Measurements from ENCODE around the gene WDHD1.
"Not testable (repeated sequence)": the region's sequence is repeated elsewhere in the genome, so short reads cannot be mapped to it uniquely, and the experiment has no call there.

Gene WDHD1, protein sequence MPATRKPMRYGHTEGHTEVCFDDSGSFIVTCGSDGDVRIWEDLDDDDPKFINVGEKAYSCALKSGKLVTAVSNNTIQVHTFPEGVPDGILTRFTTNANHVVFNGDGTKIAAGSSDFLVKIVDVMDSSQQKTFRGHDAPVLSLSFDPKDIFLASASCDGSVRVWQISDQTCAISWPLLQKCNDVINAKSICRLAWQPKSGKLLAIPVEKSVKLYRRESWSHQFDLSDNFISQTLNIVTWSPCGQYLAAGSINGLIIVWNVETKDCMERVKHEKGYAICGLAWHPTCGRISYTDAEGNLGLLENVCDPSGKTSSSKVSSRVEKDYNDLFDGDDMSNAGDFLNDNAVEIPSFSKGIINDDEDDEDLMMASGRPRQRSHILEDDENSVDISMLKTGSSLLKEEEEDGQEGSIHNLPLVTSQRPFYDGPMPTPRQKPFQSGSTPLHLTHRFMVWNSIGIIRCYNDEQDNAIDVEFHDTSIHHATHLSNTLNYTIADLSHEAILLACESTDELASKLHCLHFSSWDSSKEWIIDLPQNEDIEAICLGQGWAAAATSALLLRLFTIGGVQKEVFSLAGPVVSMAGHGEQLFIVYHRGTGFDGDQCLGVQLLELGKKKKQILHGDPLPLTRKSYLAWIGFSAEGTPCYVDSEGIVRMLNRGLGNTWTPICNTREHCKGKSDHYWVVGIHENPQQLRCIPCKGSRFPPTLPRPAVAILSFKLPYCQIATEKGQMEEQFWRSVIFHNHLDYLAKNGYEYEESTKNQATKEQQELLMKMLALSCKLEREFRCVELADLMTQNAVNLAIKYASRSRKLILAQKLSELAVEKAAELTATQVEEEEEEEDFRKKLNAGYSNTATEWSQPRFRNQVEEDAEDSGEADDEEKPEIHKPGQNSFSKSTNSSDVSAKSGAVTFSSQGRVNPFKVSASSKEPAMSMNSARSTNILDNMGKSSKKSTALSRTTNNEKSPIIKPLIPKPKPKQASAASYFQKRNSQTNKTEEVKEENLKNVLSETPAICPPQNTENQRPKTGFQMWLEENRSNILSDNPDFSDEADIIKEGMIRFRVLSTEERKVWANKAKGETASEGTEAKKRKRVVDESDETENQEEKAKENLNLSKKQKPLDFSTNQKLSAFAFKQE

DNA sequence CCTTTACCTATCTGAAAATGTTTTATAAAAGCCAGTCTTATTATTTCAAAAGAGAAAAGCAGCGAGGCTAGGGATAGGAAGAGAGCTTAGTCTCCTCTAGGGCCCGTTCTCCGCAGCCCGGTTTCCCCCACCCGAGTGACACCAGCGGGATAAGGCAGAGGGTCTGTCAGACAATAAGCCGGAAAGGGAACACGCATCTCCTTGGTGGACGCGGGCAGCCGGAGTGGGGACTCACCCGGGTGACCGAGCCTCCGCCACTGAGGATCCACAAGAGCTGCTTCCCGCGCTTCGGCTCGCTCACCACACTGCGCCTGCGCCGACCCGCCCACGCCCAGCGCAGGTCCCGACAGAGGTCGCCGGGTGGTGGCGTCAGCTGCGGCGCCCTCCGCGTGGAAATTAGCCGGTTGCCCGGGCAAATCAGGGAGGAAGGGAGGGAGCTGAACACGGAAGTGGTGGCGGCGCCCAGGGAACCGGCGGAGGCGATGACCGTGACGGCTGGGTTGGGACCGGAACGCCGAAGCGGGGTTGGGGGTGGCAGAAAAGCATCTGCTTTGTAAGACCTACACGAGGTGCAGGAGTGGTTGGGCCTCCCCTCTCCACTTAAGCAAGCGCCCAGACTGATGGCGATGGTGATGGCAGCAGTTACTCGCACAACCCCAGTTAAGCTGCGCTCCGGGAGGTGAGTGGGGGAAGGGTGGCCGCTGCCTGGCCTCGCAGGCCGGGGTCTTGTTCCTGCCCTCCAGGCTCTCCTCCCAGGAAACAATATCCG lies at the start of gene WDHD1, which contains the start of gene SOCS4:
Gene WDHD1, minus strand, starts transcription at position 307 of the 769 bp plus-strand sequence. CDS start 312 bp downstream, outside the sequence.
Gene SOCS4, plus strand, starts transcription at position 444 of the 769 bp plus-strand sequence. CDS start 15,806 bp downstream, outside the sequence.
- DNase-seq (ENCODE audit: low spot score): peak; percentile 90

DNA sequence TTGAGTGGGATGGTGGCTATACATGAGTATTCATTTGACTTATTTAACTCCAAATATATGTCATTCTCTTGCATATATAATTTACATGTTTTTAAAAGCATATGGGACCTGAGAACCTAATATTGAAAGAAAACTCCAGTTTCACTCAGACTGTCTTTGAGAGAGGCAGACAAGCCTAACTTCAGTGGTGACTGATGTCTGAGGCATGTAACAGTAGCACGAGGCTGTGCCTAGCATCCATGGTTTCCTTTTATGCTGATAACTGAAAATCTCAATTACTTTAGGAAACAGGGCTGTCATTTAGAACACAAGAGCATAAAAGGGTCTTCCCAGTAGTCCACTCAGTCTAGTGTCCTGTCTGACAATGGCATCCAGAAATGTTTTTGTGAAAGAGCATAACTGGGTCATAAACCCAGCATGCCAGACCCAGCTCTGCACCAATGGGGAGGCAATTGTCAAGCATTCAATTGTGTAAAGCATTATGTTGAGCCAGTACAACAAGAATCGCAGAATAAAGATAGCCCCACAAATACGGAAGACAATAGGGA lies 48.8 kb upstream of the WDHD1 start:
- no peak for DNase-seq (ENCODE audit: low spot score)

DNA sequence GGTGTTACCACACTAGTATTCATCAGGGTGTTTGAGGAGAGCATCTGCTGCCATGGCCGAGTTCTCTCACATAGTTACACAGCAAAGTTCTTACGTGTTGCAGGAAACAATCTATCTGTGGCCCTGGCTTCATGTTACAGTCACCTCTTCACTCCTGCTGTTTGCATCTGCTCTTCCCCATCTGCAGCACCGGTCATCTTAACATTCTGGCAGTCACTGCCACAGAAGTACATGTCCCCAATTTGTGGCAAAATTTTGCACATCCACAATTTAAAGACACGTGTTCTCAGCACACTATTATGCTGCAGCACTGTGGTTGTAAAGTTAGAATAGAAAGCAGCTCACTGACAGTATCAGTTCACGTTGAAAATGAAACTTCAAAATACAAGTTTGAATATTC lies 47.8 kb upstream of the WDHD1 start:
- DNase-seq (ENCODE audit: low spot score): no peak

DNA sequence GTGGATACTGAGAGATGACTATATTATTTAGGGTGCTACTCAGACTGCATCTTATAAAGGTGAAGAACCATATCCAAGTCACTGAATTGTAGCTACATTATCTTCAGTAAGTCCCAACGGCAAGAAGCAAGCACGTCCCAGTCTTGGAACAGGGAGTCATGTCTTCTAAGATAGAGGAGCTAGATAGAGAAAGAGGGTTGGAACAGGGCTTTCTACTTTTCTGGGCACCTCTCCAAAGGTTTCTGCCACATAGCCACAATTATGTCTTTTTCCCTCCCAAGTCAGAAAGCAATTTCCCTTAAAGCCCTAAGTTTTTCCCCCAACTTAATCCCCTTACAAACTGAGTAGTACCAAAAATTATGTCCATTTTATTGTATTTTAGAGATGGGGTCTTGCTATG lies 47.0 kb upstream of the WDHD1 start:
- no peak for DNase-seq (ENCODE audit: low spot score)

DNA sequence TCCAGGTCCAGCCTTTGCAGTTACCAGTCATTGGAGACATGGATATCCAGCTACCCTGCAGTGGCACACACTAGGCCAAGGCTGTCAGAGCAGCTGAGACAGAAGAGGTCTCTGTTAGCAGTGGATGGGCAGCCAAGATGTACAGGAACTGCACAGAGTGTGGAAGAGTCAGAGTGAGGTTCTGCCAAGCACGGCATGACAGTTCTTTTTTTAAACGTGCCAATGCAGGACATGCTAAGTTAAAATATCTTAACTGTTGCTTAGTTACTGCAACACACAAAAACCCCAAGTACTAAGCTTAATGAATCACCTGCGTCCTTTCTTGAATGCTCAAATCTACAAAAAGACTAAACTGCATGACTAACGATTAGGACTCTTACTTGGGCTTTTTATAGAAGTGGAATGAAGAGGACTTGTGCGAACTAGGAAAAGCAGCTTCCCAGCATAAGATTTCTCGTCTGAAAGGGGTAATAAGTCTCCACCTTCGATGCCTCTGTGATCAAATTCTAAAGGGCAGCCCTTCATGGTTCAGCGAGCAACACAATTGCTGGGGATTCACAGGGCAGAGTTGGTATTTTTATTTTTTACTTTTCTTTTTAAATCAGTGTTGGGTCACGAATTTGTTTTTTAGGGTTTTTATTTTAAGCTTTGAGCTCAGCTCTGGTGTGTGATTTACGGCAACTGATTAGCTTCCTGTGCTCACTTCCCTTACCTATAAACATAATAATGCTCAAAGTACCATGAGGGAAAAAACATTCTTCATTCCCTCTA lies 45.2 kb upstream of the WDHD1 start:
- no peak for DNase-seq (ENCODE audit: low spot score)

DNA sequence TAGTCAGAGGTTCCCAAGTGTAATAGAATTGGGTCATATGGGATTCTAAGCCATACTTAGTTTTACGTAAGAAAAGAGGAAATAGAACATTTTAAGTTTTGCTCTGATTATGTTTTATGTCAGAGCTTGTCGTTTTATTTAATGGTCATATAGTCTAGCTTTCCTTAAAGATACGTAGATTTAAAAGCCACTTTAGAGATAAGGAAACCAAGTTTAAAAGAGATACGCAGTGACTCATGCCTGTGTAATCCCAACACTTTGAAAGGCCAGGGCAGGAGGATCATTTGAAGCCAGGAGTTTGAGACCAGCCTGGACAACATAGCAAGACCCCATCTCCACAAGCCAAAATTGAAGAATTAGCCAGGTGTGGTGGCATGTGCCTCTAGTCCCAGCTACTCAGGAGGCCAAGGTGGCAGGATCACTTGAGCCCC lies 44.1 kb upstream of the WDHD1 start:
- DNase-seq (ENCODE audit: low spot score): no peak

DNA sequence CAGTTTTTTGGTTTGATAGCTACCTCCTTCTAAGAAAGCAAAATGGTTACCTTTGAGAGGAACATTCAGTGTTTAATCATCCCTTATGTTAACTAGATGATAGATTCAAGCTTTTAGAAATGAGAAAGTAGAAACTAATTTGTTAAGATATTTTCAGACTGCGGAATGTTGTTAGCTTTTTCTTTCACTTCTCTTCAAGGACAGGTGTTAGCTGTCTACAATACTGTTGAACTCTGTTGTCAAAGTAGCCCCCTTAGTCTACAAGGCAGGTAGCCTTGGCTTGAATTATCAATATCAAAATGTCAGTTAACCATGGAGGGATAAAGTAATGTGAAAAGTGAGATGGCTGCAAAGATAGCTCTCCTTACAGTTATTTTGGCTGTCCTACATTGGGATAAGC lies 39.3 kb upstream of the WDHD1 start:
- DNase-seq (ENCODE audit: low spot score): no peak

DNA sequence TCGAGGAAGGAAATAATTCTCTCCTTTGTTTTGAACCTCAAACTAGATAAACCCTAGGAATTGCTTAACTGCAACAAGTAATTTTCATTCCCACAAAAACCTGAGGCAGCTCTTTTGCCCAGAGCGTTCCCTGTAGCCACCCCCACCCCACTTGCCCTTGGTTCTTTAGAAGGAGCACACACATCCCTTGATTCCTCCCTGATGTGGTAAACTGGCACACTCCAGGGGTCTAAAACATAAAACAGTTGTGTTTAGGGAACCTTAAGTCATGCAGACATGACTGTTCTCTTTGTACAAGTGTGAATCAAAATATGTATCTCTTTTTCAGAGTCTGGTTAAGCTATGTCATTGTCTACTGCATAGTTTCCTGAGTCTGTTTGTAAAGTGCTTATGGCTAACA lies 38.5 kb upstream of the WDHD1 start:
- DNase-seq (ENCODE audit: low spot score): no peak

DNA sequence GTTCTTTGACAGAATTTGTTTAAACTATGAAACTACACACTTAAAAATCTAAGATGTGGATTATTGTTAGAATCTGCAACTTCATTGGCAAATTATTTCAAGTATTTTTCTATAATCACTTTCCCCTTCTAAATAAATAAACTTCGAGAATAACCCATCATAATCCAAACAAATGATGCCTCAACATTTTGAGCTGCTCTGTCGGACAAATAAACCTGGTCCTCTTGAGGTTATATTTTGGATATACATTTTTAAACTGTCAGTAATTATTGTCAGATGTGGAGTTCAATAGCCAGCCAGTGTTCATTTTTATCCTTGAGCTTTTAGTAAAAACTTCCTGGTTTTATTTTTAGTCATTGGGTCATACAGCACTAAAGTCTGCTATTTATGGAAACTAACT lies 38.0 kb upstream of the WDHD1 start:
- DNase-seq (ENCODE audit: low spot score): not testable (repeated sequence)

DNA sequence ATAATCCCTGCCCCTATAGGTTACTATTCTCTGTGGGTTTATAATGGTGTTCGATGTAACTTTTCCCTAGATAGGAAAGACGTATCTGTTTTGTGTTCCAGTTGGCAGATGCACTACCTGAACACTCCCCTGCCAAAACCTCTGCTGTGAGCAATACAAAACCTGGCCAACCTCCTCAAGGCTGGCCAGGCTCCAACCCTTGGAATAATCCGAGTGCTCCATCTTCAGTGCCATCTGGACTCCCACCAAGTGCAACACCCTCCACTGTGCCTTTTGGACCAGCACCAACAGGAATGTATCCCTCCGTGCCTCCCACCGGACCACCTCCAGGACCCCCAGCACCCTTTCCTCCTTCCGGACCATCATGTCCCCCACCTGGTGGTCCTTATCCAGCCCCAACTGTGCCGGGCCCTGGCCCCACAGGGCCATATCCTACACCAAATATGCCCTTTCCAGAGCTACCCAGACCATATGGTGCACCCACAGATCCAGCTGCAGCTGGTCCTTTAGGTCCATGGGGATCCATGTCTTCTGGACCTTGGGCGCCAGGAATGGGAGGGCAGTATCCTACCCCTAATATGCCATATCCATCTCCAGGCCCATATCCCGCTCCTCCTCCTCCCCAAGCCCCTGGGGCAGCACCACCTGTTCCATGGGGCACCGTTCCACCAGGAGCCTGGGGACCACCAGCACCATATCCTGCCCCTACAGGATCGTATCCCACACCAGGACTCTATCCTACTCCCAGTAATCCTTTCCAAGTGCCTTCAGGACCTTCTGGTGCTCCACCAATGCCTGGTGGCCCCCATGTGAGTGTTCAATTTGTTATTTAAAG lies 35.8 kb upstream of the WDHD1 start:
- no peak for DNase-seq (ENCODE audit: low spot score)

DNA sequence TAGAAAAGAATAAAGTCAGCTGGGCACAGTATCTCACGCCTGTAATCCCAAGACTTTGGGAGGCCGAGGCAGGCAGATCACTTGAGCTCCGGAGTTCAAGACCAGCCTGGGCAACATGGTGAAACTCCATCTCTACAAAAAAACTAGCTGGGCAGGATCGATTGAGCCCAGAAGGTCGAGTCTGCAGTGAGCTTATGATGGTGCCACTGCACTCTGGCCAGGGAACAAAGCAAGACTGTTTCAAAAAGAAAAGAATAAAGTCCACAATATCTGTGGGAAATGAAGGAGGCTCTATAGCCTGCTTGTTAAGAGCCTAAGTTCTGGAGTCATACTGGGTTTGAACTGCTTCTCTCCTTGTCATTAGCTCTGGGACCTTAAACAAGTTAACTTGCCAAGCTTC lies 32.4 kb upstream of the WDHD1 start:
- DNase-seq (ENCODE audit: low spot score): no peak

DNA sequence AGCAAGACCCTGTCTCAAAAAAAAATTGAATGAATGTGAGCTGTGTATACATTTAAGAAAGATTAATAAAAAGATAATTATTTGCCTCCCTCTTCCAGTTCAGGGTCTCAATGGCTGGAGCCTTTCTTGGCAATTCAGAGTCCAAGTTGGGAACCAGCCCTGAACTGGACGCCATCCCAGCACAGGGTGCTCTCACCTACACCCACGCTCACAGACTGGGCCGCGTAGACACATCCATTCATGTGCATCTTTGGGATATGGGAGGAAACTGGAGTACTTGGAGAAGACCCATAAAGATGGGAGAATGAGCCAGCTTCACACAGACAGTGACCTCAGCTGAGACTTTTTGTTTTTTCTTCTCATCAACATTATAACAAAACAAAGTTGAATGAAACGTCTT lies 31.0 kb upstream of the WDHD1 start:
- DNase-seq (ENCODE audit: low spot score): no peak

DNA sequence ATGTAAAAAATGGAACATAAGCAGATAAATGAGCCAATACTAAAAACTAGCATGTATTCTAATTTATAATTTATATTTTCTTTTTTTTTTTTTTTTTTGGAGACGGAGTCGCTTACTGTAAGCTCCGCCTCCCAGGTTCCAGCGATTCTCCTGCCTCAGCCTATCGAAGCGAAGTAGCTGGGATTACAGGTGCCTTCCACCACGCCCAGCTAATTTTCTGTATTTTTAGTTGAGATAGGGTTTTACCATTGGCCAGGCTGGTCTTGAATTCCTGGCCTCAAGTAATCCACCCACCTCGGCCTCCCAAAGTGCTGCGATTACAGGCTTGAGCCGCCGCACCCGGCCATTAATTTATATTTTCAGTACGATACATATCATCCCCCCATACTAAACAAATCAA lies 27.2 kb upstream of the WDHD1 start:
- no peak for DNase-seq (ENCODE audit: low spot score)

DNA sequence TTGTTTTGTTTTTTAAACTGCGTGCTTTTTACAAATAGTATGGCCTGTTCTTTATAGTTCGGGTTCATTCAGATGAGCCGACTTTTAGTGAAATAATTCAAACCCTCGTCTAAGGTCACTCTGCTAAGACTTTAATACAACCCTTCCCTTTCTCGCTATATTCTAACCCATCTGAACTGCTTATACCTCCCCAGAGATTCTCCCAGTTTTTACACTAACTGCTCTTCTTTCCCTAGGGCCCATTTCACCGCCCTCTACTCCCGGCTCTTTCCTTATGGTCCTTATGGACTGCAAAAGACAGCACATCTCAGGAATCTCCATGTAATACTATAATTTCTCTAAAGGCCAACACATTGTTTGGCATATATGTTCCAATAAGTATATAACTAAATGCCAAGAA lies 26.6 kb upstream of the WDHD1 start:
- no peak for DNase-seq (ENCODE audit: low spot score)

DNA sequence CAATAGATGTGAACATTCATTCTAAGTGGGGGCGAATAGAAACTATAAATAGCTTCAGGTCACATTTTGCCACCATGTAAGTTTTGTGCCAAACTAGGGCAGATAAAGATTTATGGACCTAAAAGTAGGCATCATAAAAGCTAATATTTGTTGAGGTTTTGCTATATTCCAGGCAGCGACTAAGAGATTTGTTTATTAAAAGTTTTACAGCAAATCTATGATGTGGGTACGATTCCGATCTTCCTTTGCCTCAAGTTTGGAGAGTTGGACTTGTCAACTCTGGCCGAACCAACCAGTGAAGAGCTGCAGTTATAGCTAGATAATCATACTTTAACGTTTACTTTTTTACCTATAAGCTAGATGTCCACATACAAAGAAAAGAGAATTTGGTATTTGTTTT lies 26.1 kb upstream of the WDHD1 start:
- DNase-seq (ENCODE audit: low spot score): no peak

DNA sequence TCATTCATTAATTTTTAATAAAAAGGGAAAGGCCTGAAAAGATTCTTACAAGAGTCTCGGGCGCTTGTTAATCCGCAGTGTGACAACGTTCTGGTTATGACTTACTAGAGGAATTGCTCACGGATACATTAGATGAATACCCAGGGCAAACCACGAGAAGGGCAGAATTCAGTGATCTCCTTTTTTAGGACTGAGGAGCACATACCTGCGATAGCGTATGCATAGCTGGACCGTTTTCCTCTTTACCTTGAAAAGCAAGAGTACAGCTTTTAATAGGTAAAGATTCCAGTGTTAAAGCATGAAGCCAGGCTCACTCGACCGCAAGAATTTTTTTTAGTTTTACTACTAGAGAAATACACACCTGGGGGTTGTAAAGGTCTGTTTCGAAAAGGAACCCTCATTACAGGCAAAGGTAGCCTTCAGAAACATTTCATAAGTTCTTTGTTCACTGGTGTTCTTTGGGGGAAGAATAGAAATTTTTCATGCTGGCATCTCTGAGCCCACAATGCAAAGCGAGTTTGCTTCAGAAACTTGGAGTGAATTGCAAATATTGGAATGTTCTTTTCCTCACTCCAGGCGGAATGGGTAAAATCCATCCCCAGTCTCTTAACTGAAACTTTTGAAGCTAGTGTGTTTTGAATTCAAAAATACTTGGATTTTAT lies 25.5 kb upstream of the WDHD1 start:
- no peak for DNase-seq (ENCODE audit: low spot score)

DNA sequence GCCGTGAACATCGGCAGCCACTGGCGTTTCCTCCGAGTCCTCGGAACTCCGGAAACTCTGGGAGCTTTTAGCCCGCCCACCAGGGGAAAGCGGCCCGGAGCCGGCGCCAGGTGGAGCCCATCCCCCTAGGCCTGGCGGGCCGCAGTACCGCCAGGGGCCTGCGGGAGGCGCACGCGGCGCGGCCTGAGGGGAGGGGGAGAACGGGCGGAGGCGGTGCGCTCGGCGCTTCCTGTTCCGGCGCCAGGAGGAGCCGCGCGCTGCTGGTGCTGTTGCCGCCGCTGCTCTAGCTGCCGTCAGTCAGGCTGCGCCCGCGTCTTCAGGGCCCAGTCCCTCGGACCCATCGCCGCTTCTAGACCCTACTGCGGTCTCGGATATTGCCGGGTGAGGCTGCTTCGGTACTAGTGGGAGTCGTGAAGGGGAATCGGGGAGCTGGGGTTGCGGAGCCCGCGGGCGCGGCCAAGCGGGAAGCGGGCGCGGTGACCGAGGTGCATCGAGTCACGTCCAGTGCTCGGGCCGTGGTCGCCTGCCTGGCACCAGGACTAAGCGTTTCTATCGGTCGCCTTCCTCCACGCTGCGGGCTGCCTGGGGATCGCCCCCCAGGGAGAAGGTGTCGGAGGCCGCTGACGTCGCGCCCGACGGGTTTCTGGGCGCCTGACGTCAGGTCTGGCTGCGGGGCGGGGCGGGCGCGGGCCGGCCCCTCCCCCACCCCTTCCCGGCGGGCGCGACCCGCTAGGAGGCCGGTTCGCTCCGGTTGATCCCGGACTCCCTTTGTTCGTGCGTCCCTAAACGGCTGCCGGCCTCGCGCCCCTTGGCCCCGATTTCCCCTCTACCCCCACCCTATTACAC lies 24.7 kb upstream of the WDHD1 start, which contains the start of gene MAPK1IP1L:
Gene MAPK1IP1L, plus strand, starts transcription at position 225 of the 846 bp plus-strand sequence. CDS start 10,037 bp downstream, outside the sequence.
- DNase-seq (ENCODE audit: low spot score): peak; percentile 88

DNA sequence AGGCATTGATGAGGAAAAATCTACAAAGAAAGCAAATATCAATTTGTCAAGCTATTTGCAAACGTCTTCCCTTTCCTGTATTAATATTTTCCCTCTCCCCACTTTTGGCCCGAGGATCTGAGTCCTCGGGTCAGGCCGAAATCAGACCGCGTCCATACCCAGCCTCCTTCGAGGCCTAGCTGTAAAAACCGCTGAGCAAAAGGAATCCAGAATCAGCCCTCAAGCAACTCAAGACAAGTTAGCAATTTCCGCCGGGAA lies 24.2 kb upstream of the WDHD1 start:
- DNase-seq (ENCODE audit: low spot score): no peak

Data from HuH-7 (cell line).